Type B pancreatic cell (in vitro differentiated cells): Measurements from ENCODE around the gene MROH8. TPM values are rescaled to one million over a fixed set of nuclear protein-coding genes. Genes with fewer than 3 reads are reported as not detected.
"Not testable (repeated sequence)": the region's sequence is repeated elsewhere in the genome, so short reads cannot be mapped to it uniquely, and the experiment has no call there.

ENCODE experiments used
- DNase-seq: peaks from one replicate; pipeline ENCODE4 v3.0.0; 2021; ENCODE audit warnings: mixed read lengths; ENCODE audit not compliant: unreplicated experiment; ENCODE audit errors: extremely low spot score
- H3K27ac Mint-ChIP-seq: 2 replicates; pipeline ENCODE4 v1.8.0; 2021; ENCODE audit warnings: mild to moderate bottlenecking, mixed read lengths
- H3K27me3 Mint-ChIP-seq: 2 replicates; pipeline ENCODE4 v1.8.0; 2021; ENCODE audit warnings: mixed read lengths
- H3K36me3 Mint-ChIP-seq: 2 replicates; pipeline ENCODE4 v1.8.0; 2021; ENCODE audit warnings: mixed read lengths
- H3K4me1 Mint-ChIP-seq: one replicate; pipeline ENCODE4 v1.8.0; 2021; ENCODE audit warnings: mixed read lengths; ENCODE audit not compliant: unreplicated experiment
- H3K4me3 Mint-ChIP-seq: 2 replicates; pipeline ENCODE4 v1.8.0; 2021; ENCODE audit warnings: mild to moderate bottlenecking, mixed read lengths
- H3K9me3 Mint-ChIP-seq: 2 replicates; pipeline ENCODE4 v1.8.0; 2021; ENCODE audit warnings: mixed read lengths
- CTCF ChIP-seq: fragments of 200-600 bp; sonication (generic); conservative IDR thresholded peaks from 2 replicates; pipeline ENCODE4 v1.5.0; 2021; ENCODE audit warnings: antibody characterized with exemption, mild to moderate bottlenecking
- total RNA-seq: library from RNA; stranded (reverse); gene quantifications from 2 replicates; pipeline ENCODE4 v1.2.1, GENCODE V29; 2021; ENCODE audit warnings: low replicate concordance

The MROH8 gene
- total RNA-seq, 1 donor from 2014 or later: 4.8 TPM

GRCh38 chr20:37071481-37071911 lies 107.9 kb downstream of the MROH8 start:
- Mint-ChIP-seq H3K27me3 (no peaks in the 10 kb centered on the region), H3K36me3 (peaks cover 19% of the 10 kb centered on the region), H3K4me1 (no peaks in the 10 kb centered on the region), H3K4me3 (no peak overlapping the region), H3K27ac (no peak overlapping the region), H3K9me3 (no peaks in the 10 kb centered on the region)
- TF ChIP-seq CTCF: no peak
- DNase-seq: no peak

GRCh38 chr20:37069563-37069962 lies 109.8 kb downstream of the MROH8 start:
- H3K4me1 Mint-ChIP-seq: not testable (repeated sequence)

GRCh38 chr20:37066168-37066567 lies 113.2 kb downstream of the MROH8 start:
- H3K4me1 Mint-ChIP-seq: no peaks in the 10 kb centered on the region
- H3K27ac Mint-ChIP-seq: no peak overlapping the region
- no peak overlapping the region for H3K4me3 Mint-ChIP-seq
- H3K27me3 Mint-ChIP-seq: no peaks in the 10 kb centered on the region
- peaks cover 15% of the 10 kb centered on the region for H3K36me3 Mint-ChIP-seq
- no peak for DNase-seq
- no peaks in the 10 kb centered on the region for H3K9me3 Mint-ChIP-seq
- no peak for TF ChIP-seq CTCF

More at GRCh38 chr20:37069563-37069962, 109.8 kb downstream of the MROH8 start:
- not testable (repeated sequence) for H3K27ac Mint-ChIP-seq, H3K27me3 Mint-ChIP-seq, H3K4me3 Mint-ChIP-seq, DNase-seq, H3K9me3 Mint-ChIP-seq
- H3K36me3 Mint-ChIP-seq: peaks cover 10% of the 10 kb centered on the region

GRCh38 chr20:37055276-37055675 lies 124.1 kb downstream of the MROH8 start:
- Mint-ChIP-seq H3K27me3 (no peaks in the 10 kb centered on the region), H3K4me1 (no peaks in the 10 kb centered on the region), H3K4me3 (no peak overlapping the region), H3K36me3 (peaks cover 55% of the 10 kb centered on the region), H3K9me3 (no peaks in the 10 kb centered on the region), H3K27ac (no peak overlapping the region)
- no peak for DNase-seq
- peak; percentile 11 for TF ChIP-seq CTCF

GRCh38 chr20:37053230-37053950 lies 126.0 kb downstream of the MROH8 start:
- peaks cover 48% of the 10 kb centered on the region for H3K36me3 Mint-ChIP-seq
- no peak for DNase-seq
- no peak overlapping the region for H3K4me3 Mint-ChIP-seq
- H3K27ac Mint-ChIP-seq: peak overlapping the region; percentile 43
- H3K27me3 Mint-ChIP-seq: no peaks in the 10 kb centered on the region
- H3K9me3 Mint-ChIP-seq: no peaks in the 10 kb centered on the region
- no peak for TF ChIP-seq CTCF
- no peaks in the 10 kb centered on the region for H3K4me1 Mint-ChIP-seq

Other genes starting within 250 kb of the MROH8 start
- 33.4 and 52.6 TPM in 2 replicates for gene SAMHD1, start 227.8 kb downstream of the MROH8 start, total RNA-seq
- 7.6 and 16.0 TPM in 2 replicates for gene RBL1, start 83.6 kb downstream of the MROH8 start, total RNA-seq
- 184 and 206 TPM in 2 replicates for gene RPN2, start 218 bp downstream of the MROH8 start, total RNA-seq
- gene GHRH, start 82.3 kb upstream of the MROH8 start, total RNA-seq: 0.77 and 3.9 TPM in 2 replicates
- 35.5 and 40.4 TPM in 2 replicates for gene MANBAL, start 110.1 kb upstream of the MROH8 start, total RNA-seq
- gene SRC, start 166.6 kb upstream of the MROH8 start, total RNA-seq: 56.0 and 70.3 TPM in 2 replicates